HG03378 (cell line): ENCODE measurements around the gene CLCN6.

Source experiments
- ATAC-seq: cut with Tn5 transposase; IDR thresholded peaks from one replicate; pipeline ENCODE4 v1.9.1; 2021; ENCODE audit warnings: mild to moderate bottlenecking, moderate library complexity; ENCODE audit not compliant: unreplicated experiment

CLCN6 gene

GRCh38 chr1:11823366-11824137, 17.6 kb downstream of the CLCN6 start:
- no peak for ATAC-seq

GRCh38 chr1:11825131-11825530, 19.1 kb downstream of the CLCN6 start:
- ATAC-seq, result no peak

GRCh38 chr1:11826946-11827345, 21.0 kb downstream of the CLCN6 start:
- no peak for ATAC-seq

GRCh38 chr1:11828511-11828910, 22.5 kb downstream of the CLCN6 start:
- no peak for ATAC-seq

- ATAC-seq, result no peak
Observed at GRCh38 chr1:11831945-11832725, 26.1 kb downstream of the CLCN6 start.

- ATAC-seq, result no peak
Observed at GRCh38 chr1:11833497-11833896, 27.5 kb downstream of the CLCN6 start.

- ATAC-seq, result no peak
Observed at GRCh38 chr1:11833900-11834299, 27.9 kb downstream of the CLCN6 start.

- ATAC-seq, result no peak
Observed at GRCh38 chr1:11835441-11836225, 29.6 kb downstream of the CLCN6 start.

- ATAC-seq, result no peak
Observed at GRCh38 chr1:11836955-11837766, 31.2 kb downstream of the CLCN6 start.

- no peak for ATAC-seq
Observed at GRCh38 chr1:11837767-11838348, 31.9 kb downstream of the CLCN6 start.

- ATAC-seq, result no peak
Observed at GRCh38 chr1:11838349-11839272, 32.6 kb downstream of the CLCN6 start.

GRCh38 chr1:11839727-11840705, 34.0 kb downstream of the CLCN6 start:
- ATAC-seq, result no peak

- no peak for ATAC-seq
Observed at GRCh38 chr1:11841245-11842153, 35.5 kb downstream of the CLCN6 start.

GRCh38 chr1:11842154-11843041, 36.4 kb downstream of the CLCN6 start:
- no peak for ATAC-seq

GRCh38 chr1:11845641-11846335, 39.8 kb downstream of the CLCN6 start:
- ATAC-seq, result no peak
